BJ (cell line): Measurements from ENCODE around the gene SLAIN2. TPM values are rescaled to one million over a fixed set of nuclear protein-coding genes. Genes with fewer than 3 reads are reported as not detected.
"Not testable (repeated sequence)": the region's sequence is repeated elsewhere in the genome, so short reads cannot be mapped to it uniquely, and the experiment has no call there.

Experiments
- CTCF ChIA-PET: fragments of 350-600 bp; formaldehyde crosslinking; extraction: SDS; loops from one replicate; lab custom pipeline; 2021; ENCODE audit warnings: antibody characterized with exemption, inconsistent platforms; lab: Yijun Ruan, JAX
- POLR2A ChIA-PET: fragments of 300-600 bp; sonication (Branson Sonifier 250); formaldehyde crosslinking; extraction: SDS; loops from one replicate; lab custom pipeline; 2021; ENCODE audit warnings: antibody characterized with exemption; lab: Charles Lee
- DNase-seq: peaks from one replicate; pipeline ENCODE4 v3.0.0-alpha.2; 2011; ENCODE audit warnings: low read depth
- H3K27me3 ChIP-seq: 2 replicates; pipeline ENCODE4 v1.6.0; 2011; ENCODE audit warnings: low read length; ENCODE audit not compliant: control insufficient read depth, insufficient read depth
- H3K36me3 ChIP-seq: 2 replicates; pipeline ENCODE4 v1.5.1; 2011; ENCODE audit warnings: low read length; ENCODE audit not compliant: control insufficient read depth, insufficient read depth
- H3K4me3 ChIP-seq: 2 replicates; pipeline ENCODE4 v1.5.1; 2011; ENCODE audit warnings: low read depth, mild to moderate bottlenecking, control low read depth, low read length
- CTCF ChIP-seq: IDR thresholded peaks from 2 replicates; pipeline ENCODE4 v1.5.1; 2011; ENCODE audit warnings: low read depth, mild to moderate bottlenecking, control low read depth, inconsistent platforms, low read length, moderate library complexity; ENCODE audit not compliant: insufficient read depth
- polyA plus RNA-seq: library from polyadenylated mRNA; depleted of rRNA; stranded (reverse); fragments of >200 nt; gene quantifications from 2 replicates; pipeline ENCODE4 v1.2.3, GENCODE V29; 2011

The SLAIN2 gene
- polyA plus RNA-seq, 1 experiment = 25.5 TPM

GRCh38 chr4:48445704-48446103 is 104.4 kb downstream of the SLAIN2 start:
- ChIA-PET POLR2A (no interaction called here), CTCF (interaction anchor here (1.0 to 2.0 kb wide), 4 partner anchors 11 to 517 kb away, joined by 3 to 4 read pairs (median 4); no protein-coding TSS in a partner anchor)
- TF ChIP-seq CTCF = peak; percentile 44
- no peak for DNase-seq
- Histone ChIP-seq H3K27me3 (peaks cover 4% of the 10 kb centered on the region), H3K36me3 (no peaks in the 10 kb centered on the region), H3K4me3 (no peak overlapping the region)

GRCh38 chr4:48446642-48447041 is 105.3 kb downstream of the SLAIN2 start:
- Histone ChIP-seq H3K27me3 (peaks cover 4% of the 10 kb centered on the region), H3K36me3 (no peaks in the 10 kb centered on the region), H3K4me3 (no peak overlapping the region)
- CTCF ChIA-PET = interaction anchor here (0.6 to 2.0 kb wide), 6 partner anchors 10 to 1046 kb away, joined by 3 to 8 read pairs (median 4); no protein-coding TSS in a partner anchor
- DNase-seq = no peak
- POLR2A ChIA-PET = no interaction called here
- no peak for TF ChIP-seq CTCF

- Histone ChIP-seq H3K27me3 (peaks cover 4% of the 10 kb centered on the region), H3K36me3 (no peaks in the 10 kb centered on the region), H3K4me3 (no peak overlapping the region)
- no peak for DNase-seq
- ChIA-PET POLR2A (no interaction called here), CTCF (no interaction called here)
- TF ChIP-seq CTCF = no peak
These were observed 107.8 kb downstream of the SLAIN2 start for GRCh38 chr4:48449151-48449550.

GRCh38 chr4:48450740-48451139 is 109.4 kb downstream of the SLAIN2 start:
- ChIA-PET CTCF (no interaction called here), POLR2A (no interaction called here)
- DNase-seq = no peak
- peaks cover 4% of the 10 kb centered on the region for H3K27me3 ChIP-seq
- TF ChIP-seq CTCF = no peak
- no peak overlapping the region for H3K4me3 ChIP-seq
- H3K36me3 ChIP-seq = no peaks in the 10 kb centered on the region

GRCh38 chr4:48451656-48452055 is 110.3 kb downstream of the SLAIN2 start:
- CTCF ChIA-PET, DNase-seq, POLR2A ChIA-PET, H3K4me3 ChIP-seq, H3K27me3 ChIP-seq, H3K36me3 ChIP-seq: not testable (repeated sequence)

GRCh38 chr4:48454591-48454990 is 113.3 kb downstream of the SLAIN2 start:
- no peaks in the 10 kb centered on the region; the same call in 1 of the 2 replicates for H3K27me3 ChIP-seq
- DNase-seq = no peak
- TF ChIP-seq CTCF = no peak
- H3K4me3 ChIP-seq = no peak overlapping the region
- CTCF ChIA-PET = no interaction called here
- H3K36me3 ChIP-seq = no peaks in the 10 kb centered on the region
- POLR2A ChIA-PET = no interaction called here
